Muscle layer of duodenum (tissue), 2 donors: ENCODE measurements around the gene MRPL54.

Experiments used
- H3K27ac ChIP-seq: one replicate; pipeline ENCODE4 v1.7.0; 2013; ENCODE audit warnings: mild to moderate bottlenecking, low read length
- H3K27me3 ChIP-seq: one replicate; pipeline ENCODE4 v1.7.0; 2013; ENCODE audit warnings: low read depth, mild to moderate bottlenecking, control low read depth, low read length
- H3K36me3 ChIP-seq, 2 donors: one replicate each; pipeline ENCODE4 v1.7.0; 2013; ENCODE audit warnings: low read length in 2 of 2, control low read depth in 1 of 2, mild to moderate bottlenecking in 1 of 2; ENCODE audit not compliant: insufficient read depth in 2 of 2, control insufficient read depth in 1 of 2
- H3K4me1 ChIP-seq, 2 donors: one replicate each; pipeline ENCODE4 v1.7.0; 2013; ENCODE audit warnings: low read length in 2 of 2, mild to moderate bottlenecking in 2 of 2, control low read depth in 1 of 2, moderate library complexity in 1 of 2; ENCODE audit not compliant: insufficient read depth in 2 of 2, control insufficient read depth in 1 of 2
- H3K4me3 ChIP-seq, 2 donors: one replicate each; pipeline ENCODE4 v1.7.0; 2013; ENCODE audit warnings: low read length in 2 of 2, low read depth in 1 of 2, mild to moderate bottlenecking in 1 of 2
- H3K9me3 ChIP-seq, 2 donors: one replicate each; pipeline ENCODE4 v1.7.0; 2013; ENCODE audit warnings: low read length in 2 of 2, control low read depth in 1 of 2, mild to moderate bottlenecking in 1 of 2; ENCODE audit not compliant: control insufficient read depth in 1 of 2
- donor health status: healthy.

The MRPL54 gene

GRCh38 chr19:3725640-3726310 is 36.7 kb upstream of the MRPL54 start:
- Histone ChIP-seq H3K36me3 (no peaks in the 10 kb centered on the region), H3K4me1 (peaks cover 0 to 16% of the 10 kb centered on the region in 2 donors), H3K9me3 (peaks cover 0 to 8% of the 10 kb centered on the region in 2 donors), H3K27ac (no peak overlapping the region), H3K4me3 (no peak overlapping the region), H3K27me3 (peaks cover 12% of the 10 kb centered on the region)

- Histone ChIP-seq H3K36me3 (no peaks in the 10 kb centered on the region), H3K9me3 (peaks cover 0 to 8% of the 10 kb centered on the region in 2 donors), H3K4me3 (no peak overlapping the region), H3K27me3 (no peaks in the 10 kb centered on the region), H3K4me1 (no peaks in the 10 kb centered on the region), H3K27ac (no peak overlapping the region)
Observed at GRCh38 chr19:3730457-3730958, 32.0 kb upstream of the MRPL54 start.

GRCh38 chr19:3732108-3732507 is 30.4 kb upstream of the MRPL54 start:
- Histone ChIP-seq H3K27me3 (no peaks in the 10 kb centered on the region), H3K4me1 (no peaks in the 10 kb centered on the region), H3K9me3 (peaks cover 0 to 8% of the 10 kb centered on the region in 2 donors), H3K4me3 (no peak overlapping the region), H3K27ac (no peak overlapping the region), H3K36me3 (no peaks in the 10 kb centered on the region)

- Histone ChIP-seq H3K36me3 (no peaks in the 10 kb centered on the region), H3K9me3 (peaks cover 0 to 6% of the 10 kb centered on the region in 2 donors), H3K27me3 (no peaks in the 10 kb centered on the region), H3K4me1 (no peaks in the 10 kb centered on the region), H3K4me3 (no peak overlapping the region), H3K27ac (no peak overlapping the region)
Observed at GRCh38 chr19:3733549-3734309, 28.8 kb upstream of the MRPL54 start.

- Histone ChIP-seq H3K36me3 (no peaks in the 10 kb centered on the region), H3K9me3 (peaks cover 0 to 1% of the 10 kb centered on the region in 2 donors), H3K27me3 (no peaks in the 10 kb centered on the region)
Observed at GRCh38 chr19:3734310-3734600, 28.2 kb upstream of the MRPL54 start.

GRCh38 chr19:3736106-3736724 is 26.3 kb upstream of the MRPL54 start:
- Histone ChIP-seq H3K4me3 (no peak overlapping the region), H3K9me3 (no peaks in the 10 kb centered on the region), H3K27ac (no peak overlapping the region), H3K4me1 (no peaks in the 10 kb centered on the region), H3K36me3 (no peaks in the 10 kb centered on the region), H3K27me3 (no peaks in the 10 kb centered on the region)

More at GRCh38 chr19:3734310-3734600, 28.2 kb upstream of the MRPL54 start:
- no peak overlapping the region for H3K4me3 ChIP-seq
- no peaks in the 10 kb centered on the region for H3K4me1 ChIP-seq
- H3K27ac ChIP-seq, result no peak overlapping the region

GRCh38 chr19:3737487-3738205 is 24.8 kb upstream of the MRPL54 start:
- H3K4me1 ChIP-seq, result no peaks in the 10 kb centered on the region
- no peak overlapping the region for H3K4me3 ChIP-seq
- H3K36me3 ChIP-seq, result no peaks in the 10 kb centered on the region
- no peak overlapping the region for H3K27ac ChIP-seq
- H3K27me3 ChIP-seq, result no peaks in the 10 kb centered on the region
- no peaks in the 10 kb centered on the region for H3K9me3 ChIP-seq

- H3K9me3 ChIP-seq, result peaks cover 0 to 4% of the 10 kb centered on the region in 2 donors
- no peaks in the 10 kb centered on the region for H3K27me3 ChIP-seq
- H3K4me3 ChIP-seq, result no peak overlapping the region
- no peaks in the 10 kb centered on the region for H3K4me1 ChIP-seq
- no peak overlapping the region for H3K27ac ChIP-seq
- H3K36me3 ChIP-seq, result no peaks in the 10 kb centered on the region
Observed at GRCh38 chr19:3738477-3739220, 23.8 kb upstream of the MRPL54 start.

- H3K27ac ChIP-seq, result no peak overlapping the region
- no peak overlapping the region for H3K4me3 ChIP-seq
- no peaks in the 10 kb centered on the region for H3K4me1 ChIP-seq
- no peaks in the 10 kb centered on the region for H3K36me3 ChIP-seq
- no peaks in the 10 kb centered on the region for H3K27me3 ChIP-seq
- H3K9me3 ChIP-seq, result peaks cover 0 to 4% of the 10 kb centered on the region in 2 donors
Observed at GRCh38 chr19:3740431-3740830, 22.1 kb upstream of the MRPL54 start.

GRCh38 chr19:3743486-3743885 is 19.0 kb upstream of the MRPL54 start:
- no peaks in the 10 kb centered on the region for H3K27me3 ChIP-seq
- no peaks in the 10 kb centered on the region for H3K4me1 ChIP-seq
- peaks cover 0 to 4% of the 10 kb centered on the region in 2 donors for H3K9me3 ChIP-seq
- no peak overlapping the region for H3K27ac ChIP-seq
- H3K36me3 ChIP-seq, result no peaks in the 10 kb centered on the region
- H3K4me3 ChIP-seq, result no peak overlapping the region
